Activated effector memory CD4-positive, alpha-beta T cell treated with anti-CD3 and anti-CD28 coated beads, Interleukin-2, amount 50 U/mL, for 16 hours (primary cell): ENCODE results near the gene ANKS1B.
"Not testable (repeated sequence)": the region's sequence is repeated elsewhere in the genome, so short reads cannot be mapped to it uniquely, and the experiment has no call there.

Experiments used
- DNase-seq: peaks from one replicate; pipeline ENCODE4 v3.0.0-alpha.2; 2020

ANKS1B gene

GRCh38 chr12:99746538-99746937 is 238.2 kb downstream of the ANKS1B start:
- DNase-seq: no peak

DNA sequence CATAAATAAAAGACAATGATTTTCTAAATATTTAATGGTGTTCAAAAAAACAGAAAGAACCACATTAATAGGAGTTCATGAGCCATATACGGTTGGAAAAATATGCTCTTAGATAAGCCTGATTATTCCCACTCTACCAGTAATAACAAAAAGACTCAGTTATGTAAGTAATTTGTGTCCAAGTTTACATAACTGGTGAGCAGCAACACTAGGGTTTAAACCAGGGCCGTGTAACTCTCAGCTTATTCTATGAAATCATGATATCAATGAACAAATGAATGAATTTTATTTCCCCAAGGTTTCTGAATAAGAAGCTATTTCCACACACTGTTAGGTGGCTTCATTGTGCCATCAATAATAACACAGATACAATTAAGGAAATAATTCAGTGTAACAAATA is 238.8 kb downstream of the ANKS1B start:
- DNase-seq: no peak

GRCh38 chr12:99745121-99745520 is 239.6 kb downstream of the ANKS1B start:
- no peak for DNase-seq

DNA sequence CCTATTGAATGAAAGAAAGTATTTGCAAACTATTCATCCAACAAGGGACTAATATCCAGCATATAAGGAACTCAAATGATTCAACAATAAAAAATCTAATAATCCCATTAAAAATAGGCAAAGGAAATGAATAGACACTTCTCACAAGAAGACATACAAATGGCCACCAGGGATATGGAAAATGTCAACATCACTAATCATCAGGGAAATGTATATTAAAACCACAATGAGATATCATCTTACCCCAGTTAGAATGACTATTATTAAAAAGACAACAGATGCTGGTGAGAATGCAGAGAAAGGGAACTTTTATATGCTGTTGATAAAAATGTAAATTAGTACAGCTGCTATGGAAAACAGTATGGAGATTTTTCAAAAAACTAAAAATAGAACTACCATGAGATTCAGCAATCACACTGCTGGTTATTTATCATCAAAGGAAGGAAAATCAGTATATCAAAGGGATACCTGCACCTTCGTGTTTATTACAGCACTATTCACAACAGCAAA is 247.9 kb downstream of the ANKS1B start:
- no peak for DNase-seq

- DNase-seq: no peak
Observed at GRCh38 chr12:99732131-99732530, 252.6 kb downstream of the ANKS1B start.

DNA sequence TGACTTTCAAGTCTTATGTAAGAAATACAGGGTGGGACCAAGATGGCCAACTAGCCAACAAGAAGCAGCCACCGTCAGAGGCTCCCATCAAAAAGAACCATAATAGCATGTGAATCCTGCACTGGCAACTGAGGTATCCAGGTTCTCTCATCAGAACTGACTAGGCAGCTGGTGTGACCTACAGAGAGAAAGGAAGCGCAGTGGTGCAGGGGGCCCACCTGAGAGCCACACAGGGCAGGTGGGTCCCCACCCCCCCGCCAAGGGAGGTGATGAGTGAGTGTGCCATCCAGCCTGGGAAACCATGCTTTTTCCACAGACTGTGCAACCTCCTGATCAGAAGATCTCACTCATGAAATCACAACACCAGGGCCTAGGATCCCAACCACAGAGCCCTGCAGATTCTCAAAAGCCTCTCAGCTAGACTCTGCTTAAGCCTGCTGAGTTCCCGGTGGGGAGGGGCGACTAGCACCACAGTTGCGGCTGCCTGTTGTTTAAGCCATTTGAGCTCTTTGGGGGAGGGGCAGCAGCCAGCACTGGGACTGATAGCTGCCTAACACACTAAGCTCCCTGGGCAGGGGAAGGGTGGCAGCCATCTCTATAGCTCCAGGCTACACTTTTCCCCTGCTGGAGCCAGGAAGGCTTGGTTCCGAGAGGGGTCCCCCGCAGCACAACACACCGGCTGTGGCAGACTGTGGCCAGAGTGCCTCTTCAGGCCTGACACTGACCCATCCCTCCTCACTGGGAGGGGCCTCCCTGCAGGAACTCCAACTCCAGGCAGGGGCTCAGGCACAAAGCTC is 261.8 kb downstream of the ANKS1B start:
- no peak for DNase-seq

DNA sequence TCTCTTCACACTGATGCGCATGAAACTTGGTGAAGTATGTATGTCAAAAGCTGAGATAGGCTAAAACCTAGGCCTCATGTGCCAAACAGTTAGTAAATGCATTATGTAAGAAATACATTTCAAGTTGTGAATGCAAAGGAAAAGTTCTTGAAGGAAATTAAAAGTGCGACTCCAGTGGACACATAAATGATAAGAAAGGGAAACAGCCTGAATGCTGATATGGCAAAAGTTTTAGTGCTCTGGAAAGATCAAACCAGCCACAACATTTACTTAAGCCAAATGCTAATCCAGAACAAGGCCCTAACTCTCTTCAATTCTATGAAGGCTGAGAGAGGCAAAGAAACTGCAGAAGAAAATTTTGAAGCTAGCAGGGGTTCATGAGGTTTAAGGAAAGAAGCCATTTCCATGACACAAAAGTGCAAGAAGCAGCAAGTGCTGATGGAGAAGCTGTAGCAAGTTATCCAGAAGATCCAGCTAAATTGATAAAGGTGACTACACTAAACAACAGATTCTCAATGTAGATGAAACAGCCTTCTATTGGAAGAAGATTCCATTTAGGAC is 262.9 kb downstream of the ANKS1B start:
- no peak for DNase-seq

- DNase-seq: not testable (repeated sequence)
Observed at GRCh38 chr12:99720083-99720465, 264.7 kb downstream of the ANKS1B start.

DNA sequence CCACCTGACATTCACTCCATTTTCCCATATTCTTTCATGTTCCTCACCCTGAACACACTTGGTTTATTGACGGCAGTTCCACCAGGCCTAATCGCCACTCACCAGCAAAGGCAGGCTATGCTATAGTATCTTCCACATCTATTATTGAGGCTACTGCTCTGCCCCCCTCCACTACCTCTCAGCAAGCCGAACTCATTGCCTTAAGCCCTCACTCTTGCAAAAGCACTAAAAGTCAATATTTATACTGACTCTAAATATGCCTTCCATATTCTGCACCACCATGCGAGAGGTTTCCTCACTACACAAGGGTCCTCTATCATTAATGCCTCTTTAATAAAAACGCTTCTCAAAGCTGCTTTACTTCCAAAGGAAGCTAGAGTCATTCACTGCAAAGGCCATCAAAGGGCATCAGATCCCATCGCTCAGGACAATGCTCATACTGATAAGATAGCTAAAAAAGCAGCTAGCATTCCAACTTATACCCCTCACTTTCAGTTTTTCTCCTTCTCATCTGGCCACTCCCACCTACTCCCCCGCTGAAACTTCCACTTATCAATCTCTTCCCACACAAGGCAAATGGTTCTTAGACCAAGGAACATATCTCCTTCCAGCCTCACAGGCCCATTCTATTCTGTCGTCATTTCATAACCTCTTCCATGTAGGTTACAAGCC is 265.2 kb downstream of the ANKS1B start:
- DNase-seq: not testable (repeated sequence)

- DNase-seq: not testable (repeated sequence)
Observed at GRCh38 chr12:99715841-99716510, 268.8 kb downstream of the ANKS1B start.

DNA sequence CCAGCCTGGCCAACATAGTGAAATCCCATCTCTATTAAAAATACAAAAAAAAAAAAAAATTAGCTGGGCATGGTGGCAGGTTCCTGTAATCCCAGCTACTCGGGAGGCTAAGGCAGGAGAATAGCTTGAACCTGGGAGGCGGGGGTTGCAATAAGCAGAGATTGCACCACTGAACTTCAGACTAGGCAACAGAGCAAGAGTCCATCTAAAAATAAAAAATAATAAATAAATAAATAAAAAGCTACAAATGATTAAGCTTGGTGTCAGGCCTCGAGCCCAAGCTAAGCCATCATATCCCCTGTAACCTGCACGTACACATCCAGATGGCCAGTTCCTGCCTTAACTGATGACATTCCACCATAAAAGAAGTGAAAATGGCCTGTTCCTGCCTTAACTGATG is 269.8 kb downstream of the ANKS1B start:
- DNase-seq: not testable (repeated sequence)

DNA sequence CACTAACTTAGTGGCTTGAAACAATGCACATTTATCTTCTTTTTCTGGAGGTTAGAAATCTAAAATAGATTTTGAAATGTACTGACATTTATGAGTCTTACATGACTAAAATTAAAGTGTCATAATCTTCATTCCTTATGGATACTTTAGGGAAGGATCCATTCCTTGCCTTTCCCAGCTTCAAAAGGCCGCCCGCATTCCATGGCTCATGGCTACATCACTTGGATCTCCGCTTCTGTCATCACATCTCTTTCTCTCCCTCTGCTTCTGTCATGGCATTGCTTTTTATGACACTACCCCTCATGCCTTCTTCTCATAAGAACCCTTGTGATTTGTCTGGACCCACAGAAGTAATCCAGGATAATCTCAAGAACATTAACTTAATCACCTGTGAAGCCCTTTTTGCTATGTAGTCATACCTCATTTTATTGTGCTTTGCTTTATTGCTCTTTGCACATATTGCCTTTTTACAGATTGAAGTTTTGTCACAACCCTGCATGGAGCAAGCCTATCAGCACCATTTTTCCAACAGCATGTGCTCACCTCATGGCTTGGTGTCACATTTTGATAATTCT is 270.7 kb downstream of the ANKS1B start:
- no peak for DNase-seq

DNA sequence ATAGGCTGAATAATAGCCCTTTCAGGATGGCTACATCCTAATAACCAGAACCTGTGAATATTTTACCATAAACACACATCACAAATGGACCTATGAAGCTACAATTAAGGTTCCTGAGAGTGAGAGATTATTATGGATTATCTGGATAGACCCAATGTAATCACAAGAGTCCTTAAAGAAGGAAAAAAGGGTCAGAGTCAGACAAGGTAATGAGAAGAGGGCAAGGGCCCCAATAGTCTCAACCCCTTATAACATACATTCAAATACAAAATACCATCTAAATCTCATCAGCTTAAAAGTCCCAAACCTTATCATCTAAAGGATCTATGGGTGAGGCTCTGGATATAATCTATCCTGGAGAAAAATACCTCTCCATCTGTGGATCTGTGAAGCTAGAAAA is 272.5 kb downstream of the ANKS1B start:
- no peak for DNase-seq

DNA sequence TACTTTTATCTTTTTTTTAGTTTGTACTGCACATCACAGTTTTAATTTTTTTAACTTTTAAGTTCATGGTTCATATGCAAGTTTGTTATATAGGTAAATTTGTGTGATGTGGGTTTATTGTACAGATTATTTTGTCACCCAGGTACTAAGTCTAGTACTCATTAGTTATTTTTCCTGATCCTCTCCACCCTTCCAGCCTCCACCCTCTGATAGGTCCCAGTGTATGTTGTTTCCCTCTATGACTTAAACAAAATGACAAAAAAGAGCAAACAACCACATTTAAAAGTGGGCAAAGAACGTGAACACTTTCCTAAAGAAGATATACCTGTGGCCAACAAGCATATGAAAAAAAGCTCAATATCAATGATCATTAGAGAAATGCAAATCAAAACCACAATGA is 273.5 kb downstream of the ANKS1B start:
- no peak for DNase-seq

GRCh38 chr12:99709619-99710018 is 275.1 kb downstream of the ANKS1B start:
- no peak for DNase-seq

DNA sequence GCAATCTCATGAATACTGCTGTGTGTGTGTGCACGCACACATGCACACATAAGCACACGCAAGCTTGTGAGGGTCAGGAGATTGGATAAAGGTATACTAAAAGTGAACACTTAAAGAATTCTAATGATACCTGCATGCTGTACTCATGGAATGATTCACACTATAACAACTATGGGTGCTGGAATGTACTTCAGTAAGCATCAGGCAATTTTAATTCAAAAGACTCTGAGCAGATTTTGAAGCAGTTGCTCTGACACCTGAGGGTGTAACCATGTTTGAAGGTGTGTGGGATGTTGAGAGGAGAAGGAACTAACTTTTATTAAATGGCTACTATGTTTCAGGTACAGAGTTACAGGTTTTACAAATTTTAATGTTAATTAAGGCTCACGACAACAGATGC is 275.6 kb downstream of the ANKS1B start:
- no peak for DNase-seq

DNA sequence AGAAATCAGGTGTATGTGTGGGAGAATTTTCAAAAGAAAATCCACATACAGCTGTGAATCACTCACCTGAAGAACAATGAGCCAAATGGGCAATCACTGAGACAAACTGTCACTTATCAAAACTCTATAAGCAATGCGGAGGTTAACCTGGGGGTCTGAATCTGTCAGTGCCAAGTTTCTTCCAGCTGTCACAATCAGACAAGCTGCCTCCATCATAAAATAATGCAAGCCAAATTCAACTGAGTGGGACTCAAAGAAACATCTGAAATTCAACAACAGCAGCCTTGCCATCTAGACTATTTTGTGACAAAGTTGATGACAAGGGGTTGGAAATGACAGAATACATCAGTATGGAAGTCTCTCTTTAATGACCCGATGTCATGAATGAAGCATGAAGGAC is 276.9 kb downstream of the ANKS1B start:
- DNase-seq: no peak

DNA sequence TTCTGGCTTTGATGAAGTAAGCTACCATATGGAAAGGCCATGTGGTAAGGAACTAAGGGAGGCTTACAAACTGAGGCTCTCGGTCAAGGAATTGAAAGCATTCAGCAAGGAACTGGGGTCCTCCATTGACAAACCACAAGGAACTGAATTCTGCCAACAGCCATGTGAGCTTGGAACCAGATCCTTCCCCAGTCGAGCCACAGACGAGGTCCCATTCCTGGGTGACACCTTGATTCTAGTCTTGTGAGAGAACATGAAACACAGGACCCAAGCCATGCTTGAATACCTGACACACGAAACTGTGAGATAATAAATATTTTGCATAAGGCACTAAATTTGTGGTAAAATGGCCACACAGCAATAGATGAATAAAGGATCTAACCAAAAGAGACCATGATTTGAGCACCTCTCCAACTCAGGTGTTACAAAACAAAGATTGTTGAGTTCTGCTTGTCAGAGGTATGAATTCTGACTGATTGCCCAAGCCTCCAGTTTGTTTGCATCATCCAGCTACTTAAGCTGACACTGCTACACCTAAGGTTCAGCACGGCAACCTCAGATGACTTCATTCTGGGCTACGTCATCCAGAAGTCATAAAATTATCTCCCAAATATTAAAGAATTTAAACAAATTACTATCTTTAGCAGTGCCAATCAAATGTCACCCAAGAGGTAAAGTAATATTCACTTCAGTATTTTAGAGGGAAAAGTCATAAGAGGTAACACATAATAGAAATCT is 277.8 kb downstream of the ANKS1B start:
- no peak for DNase-seq

- DNase-seq: no peak
Observed at GRCh38 chr12:99704458-99704857, 280.3 kb downstream of the ANKS1B start.

GRCh38 chr12:99704036-99704435 is 280.7 kb downstream of the ANKS1B start:
- DNase-seq: no peak

GRCh38 chr12:99700032-99700431 is 284.7 kb downstream of the ANKS1B start:
- no peak for DNase-seq

DNA sequence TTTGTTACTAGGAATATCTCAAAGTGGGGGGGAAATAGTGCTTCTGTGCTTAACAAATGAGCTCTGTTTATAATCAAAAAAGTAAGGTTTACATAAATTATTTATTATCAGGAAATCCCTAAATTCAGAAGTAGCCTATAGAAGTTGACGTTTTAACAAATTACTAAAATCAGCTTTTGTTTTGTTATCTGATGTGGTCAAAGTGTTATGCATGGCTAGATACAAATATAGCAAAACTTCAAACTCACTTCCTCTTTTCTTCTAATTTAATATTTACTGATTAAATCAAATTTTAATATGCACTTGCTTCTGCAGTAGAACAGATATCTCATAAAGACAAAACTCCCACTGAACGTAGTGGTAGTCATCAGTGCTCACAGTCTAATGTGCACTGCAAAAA is 289.7 kb downstream of the ANKS1B start:
- DNase-seq: no peak
